SU-DHL-6 (cell line): ENCODE data around the gene FRMD3.

Source experiments
- EZH2phosphoT487 ChIP-seq: fragments of 200-600 bp; sonication (generic), shearing (Covaris generic); conservative IDR thresholded peaks from 2 replicates; pipeline ENCODE4 v1.6.1; 2018; ENCODE audit warnings: mild to moderate bottlenecking, antibody characterized with exemption, low read length, moderate library complexity, mixed read lengths
- TF ChIP-seq, protein P1 (sequence below): fragments of 200-600 bp; sonication (generic); IDR thresholded peaks from one replicate; pipeline ENCODE4 v1.5.1; 2017; ENCODE audit warnings: antibody characterized with exemption, mild to moderate bottlenecking, low read length, moderate library complexity; ENCODE audit not compliant: insufficient read depth, poor library complexity, severe bottlenecking

DNA sequence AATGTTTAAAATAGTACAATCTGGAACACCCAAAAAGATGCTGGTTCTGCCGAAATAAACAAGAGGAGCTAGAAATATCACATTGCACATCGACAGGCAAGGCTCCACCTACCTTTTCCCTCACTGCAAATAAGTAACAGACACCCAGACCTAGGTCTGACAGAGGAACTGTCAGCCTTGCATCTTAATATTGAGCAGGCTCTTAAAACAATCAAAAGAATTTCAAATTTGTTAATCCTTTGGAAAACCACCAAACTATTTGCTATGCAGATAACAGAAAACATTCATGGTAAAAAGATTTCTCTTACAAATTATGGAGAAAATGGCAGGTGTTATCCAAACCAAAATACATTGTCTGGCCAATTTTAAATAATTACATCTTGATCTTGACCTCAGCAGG lies 71.3 kb downstream of the FRMD3 start:
- TF ChIP-seq, protein P1, sequence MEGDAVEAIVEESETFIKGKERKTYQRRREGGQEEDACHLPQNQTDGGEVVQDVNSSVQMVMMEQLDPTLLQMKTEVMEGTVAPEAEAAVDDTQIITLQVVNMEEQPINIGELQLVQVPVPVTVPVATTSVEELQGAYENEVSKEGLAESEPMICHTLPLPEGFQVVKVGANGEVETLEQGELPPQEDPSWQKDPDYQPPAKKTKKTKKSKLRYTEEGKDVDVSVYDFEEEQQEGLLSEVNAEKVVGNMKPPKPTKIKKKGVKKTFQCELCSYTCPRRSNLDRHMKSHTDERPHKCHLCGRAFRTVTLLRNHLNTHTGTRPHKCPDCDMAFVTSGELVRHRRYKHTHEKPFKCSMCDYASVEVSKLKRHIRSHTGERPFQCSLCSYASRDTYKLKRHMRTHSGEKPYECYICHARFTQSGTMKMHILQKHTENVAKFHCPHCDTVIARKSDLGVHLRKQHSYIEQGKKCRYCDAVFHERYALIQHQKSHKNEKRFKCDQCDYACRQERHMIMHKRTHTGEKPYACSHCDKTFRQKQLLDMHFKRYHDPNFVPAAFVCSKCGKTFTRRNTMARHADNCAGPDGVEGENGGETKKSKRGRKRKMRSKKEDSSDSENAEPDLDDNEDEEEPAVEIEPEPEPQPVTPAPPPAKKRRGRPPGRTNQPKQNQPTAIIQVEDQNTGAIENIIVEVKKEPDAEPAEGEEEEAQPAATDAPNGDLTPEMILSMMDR, result no peak
- TF ChIP-seq EZH2phosphoT487, result no peak
